NT2/D1 (cell line): Measurements from ENCODE around the gene CDC6.

ENCODE experiments used
- DNase-seq: peaks from one replicate; pipeline ENCODE4 v3.0.0-alpha.2; 2011; ENCODE audit warnings: low read depth, low spot score
- H3K27me3 ChIP-seq: 2 replicates; pipeline ENCODE4 v1.6.0; 2011; ENCODE audit warnings: mild to moderate bottlenecking; ENCODE audit not compliant: insufficient read length, insufficient read depth
- H3K36me3 ChIP-seq: 2 replicates; pipeline ENCODE4 v1.6.1; 2011; ENCODE audit warnings: mild to moderate bottlenecking, low read length, mixed read lengths; ENCODE audit not compliant: insufficient read depth, insufficient read length
- H3K4me1 ChIP-seq: 2 replicates; pipeline ENCODE4 v1.5.1; 2011; ENCODE audit not compliant: insufficient read depth, insufficient read length
- H3K4me3 ChIP-seq: 2 replicates; pipeline ENCODE4 v1.5.1; 2011; ENCODE audit warnings: low read depth; ENCODE audit not compliant: insufficient read length
- H3K9ac ChIP-seq: 2 replicates; pipeline ENCODE4 v1.6.0; 2011; ENCODE audit warnings: low read depth; ENCODE audit not compliant: insufficient read length
- H3K9me3 ChIP-seq: 2 replicates; pipeline ENCODE4 v1.5.1; 2011; ENCODE audit warnings: mild to moderate bottlenecking, low read length; ENCODE audit not compliant: insufficient read depth
- SUZ12 ChIP-seq: IDR thresholded peaks from 2 replicates; pipeline ENCODE4 v1.6.1; 2011; ENCODE audit not compliant: insufficient read length, insufficient read depth; ENCODE audit errors: extremely low read depth
- YY1 ChIP-seq: IDR thresholded peaks from 2 replicates; pipeline ENCODE4 v1.6.1; 2011; ENCODE audit not compliant: insufficient read length, insufficient read depth
- ZNF274 ChIP-seq: IDR thresholded peaks from 2 replicates; pipeline ENCODE4 v1.6.1; 2011; ENCODE audit warnings: mild to moderate bottlenecking, low read depth, low read length

The CDC6 gene

DNA sequence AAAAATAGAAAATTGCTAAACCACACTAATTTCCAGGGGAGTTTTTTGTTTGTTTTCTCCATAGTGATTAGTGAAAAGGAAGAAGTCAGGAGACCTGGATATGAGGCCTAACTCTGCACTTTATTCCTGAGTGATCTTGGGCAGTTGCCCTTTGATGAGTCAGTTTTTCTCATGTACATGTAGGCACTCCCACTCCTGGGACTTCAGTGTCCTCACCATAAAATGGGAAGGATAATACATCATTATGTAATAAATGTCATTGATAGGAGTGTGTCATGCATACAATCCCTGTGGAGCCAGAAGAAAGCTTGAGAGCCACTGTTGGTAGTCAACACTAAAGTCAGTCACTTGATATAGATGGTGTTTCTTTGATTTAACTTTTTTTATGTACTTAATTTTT lies 36.1 kb upstream of the CDC6 start:
- Histone ChIP-seq H3K4me1 (no peaks in the 10 kb centered on the region), H3K27me3 (no peaks in the 10 kb centered on the region), H3K9ac (no peak overlapping the region), H3K4me3 (no peak overlapping the region), H3K9me3 (no peaks in the 10 kb centered on the region), H3K36me3 (peaks cover 5% of the 10 kb centered on the region)
- DNase-seq = no peak
- TF ChIP-seq SUZ12 (no peak), ZNF274 (no peak), YY1 (no peak)

DNA sequence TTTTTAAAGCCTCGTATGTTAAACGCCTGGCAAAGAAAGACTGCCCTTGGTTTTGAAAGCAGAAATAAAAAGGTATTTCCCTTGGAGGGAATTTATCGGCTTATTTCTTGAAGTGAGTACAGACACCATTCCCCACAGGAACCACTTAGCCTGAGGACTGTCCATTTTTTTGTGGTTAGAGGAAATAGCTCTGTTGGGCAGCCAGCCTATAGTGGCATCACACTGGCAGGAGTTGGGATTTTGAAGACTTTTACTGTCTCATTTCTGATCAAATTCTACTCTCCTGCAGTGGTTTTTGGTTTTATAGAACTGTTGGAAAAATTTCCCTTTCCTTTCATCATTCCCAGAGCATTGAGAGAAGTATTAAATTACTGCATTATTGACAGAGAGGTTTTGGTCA lies 34.1 kb upstream of the CDC6 start:
- no peaks in the 10 kb centered on the region for H3K27me3 ChIP-seq
- H3K4me1 ChIP-seq = no peaks in the 10 kb centered on the region
- no peak for DNase-seq
- H3K4me3 ChIP-seq = no peak overlapping the region
- TF ChIP-seq SUZ12 (no peak), YY1 (no peak), ZNF274 (no peak)
- H3K9ac ChIP-seq = no peak overlapping the region
- peaks cover 23% of the 10 kb centered on the region for H3K36me3 ChIP-seq
- H3K9me3 ChIP-seq = no peaks in the 10 kb centered on the region

DNA sequence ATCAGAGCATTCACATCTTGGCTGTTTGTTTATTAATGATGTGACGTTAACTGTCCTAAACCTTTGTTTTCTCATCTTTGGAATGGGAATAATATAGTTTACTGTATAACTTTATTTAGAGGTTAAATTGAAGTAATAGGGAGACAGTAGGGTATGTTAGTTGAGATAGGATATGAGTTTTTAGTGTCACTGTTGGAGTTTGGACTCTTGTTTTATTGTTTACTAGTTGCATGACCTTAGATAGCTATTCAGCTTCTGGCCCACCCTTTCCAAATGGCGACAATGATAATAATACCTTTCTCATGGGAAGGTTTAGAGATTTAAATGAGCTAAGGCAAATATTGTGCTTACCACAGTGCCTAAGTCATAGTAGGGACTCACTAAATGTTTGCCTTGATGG lies 28.2 kb upstream of the CDC6 start:
- TF ChIP-seq ZNF274 (no peak), SUZ12 (no peak), YY1 (no peak)
- DNase-seq = no peak
- Histone ChIP-seq H3K27me3 (no peaks in the 10 kb centered on the region), H3K4me1 (peaks cover 3% of the 10 kb centered on the region), H3K36me3 (peaks cover 60% of the 10 kb centered on the region), H3K4me3 (no peak overlapping the region), H3K9me3 (no peaks in the 10 kb centered on the region), H3K9ac (no peak overlapping the region)

DNA sequence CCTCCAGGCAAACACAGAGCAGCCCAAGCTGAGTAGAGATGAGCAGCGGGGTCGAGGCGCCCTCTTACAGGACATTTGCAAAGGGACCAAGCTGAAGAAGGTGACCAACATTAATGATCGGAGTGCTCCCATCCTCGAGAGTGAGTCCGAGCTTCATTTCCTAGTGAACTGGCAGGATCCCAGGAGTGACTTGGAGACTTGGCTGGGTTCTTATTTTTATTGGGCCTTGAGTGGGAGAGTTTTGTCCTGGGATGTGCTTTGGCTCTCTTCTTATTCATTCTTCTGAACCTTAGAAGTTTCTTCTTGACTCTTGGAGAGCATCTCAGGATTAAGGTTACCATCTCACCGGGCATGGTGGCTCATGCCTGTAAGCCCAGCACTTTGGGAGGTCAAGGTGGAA lies 27.2 kb upstream of the CDC6 start:
- H3K9ac ChIP-seq = no peak overlapping the region
- H3K4me1 ChIP-seq = peaks cover 6% of the 10 kb centered on the region
- peaks cover 69% of the 10 kb centered on the region for H3K36me3 ChIP-seq
- DNase-seq = no peak
- no peaks in the 10 kb centered on the region for H3K27me3 ChIP-seq
- H3K4me3 ChIP-seq = no peak overlapping the region
- TF ChIP-seq YY1 (no peak), ZNF274 (no peak), SUZ12 (no peak)
- H3K9me3 ChIP-seq = no peaks in the 10 kb centered on the region

DNA sequence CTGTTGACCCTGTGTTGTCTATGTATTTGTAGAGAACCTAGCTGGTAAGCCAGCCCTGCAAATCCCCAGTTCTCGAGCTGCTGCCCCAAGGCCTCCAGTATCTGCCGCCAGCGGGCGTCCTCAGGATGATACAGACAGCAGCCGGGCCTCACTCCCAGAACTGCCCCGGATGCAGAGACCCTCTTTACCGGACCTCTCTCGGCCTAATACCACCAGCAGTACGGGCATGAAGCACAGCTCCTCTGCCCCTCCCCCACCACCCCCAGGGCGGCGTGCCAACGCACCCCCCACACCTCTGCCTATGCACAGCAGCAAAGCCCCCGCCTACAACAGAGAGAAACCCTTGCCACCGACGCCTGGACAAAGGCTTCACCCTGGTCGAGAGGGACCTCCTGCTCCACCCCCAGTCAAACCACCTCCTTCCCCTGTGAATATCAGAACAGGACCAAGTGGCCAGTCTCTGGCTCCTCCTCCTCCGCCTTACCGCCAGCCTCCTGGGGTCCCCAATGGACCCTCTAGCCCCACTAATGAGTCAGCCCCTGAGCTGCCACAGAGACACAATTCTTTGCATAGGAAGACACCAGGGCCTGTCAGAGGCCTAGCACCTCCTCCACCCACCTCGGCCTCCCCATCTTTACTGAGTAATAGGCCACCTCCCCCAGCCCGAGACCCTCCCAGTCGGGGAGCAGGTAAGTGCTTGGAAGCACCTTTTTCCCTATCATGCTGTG lies 23.1 kb upstream of the CDC6 start:
- no peak overlapping the region for H3K9ac ChIP-seq
- DNase-seq = no peak
- no peak for TF ChIP-seq SUZ12
- peaks cover 59% of the 10 kb centered on the region for H3K36me3 ChIP-seq
- H3K4me1 ChIP-seq = peaks cover 6% of the 10 kb centered on the region
- no peaks in the 10 kb centered on the region for H3K27me3 ChIP-seq
- H3K4me3 ChIP-seq = no peak overlapping the region
- no peaks in the 10 kb centered on the region for H3K9me3 ChIP-seq

DNA sequence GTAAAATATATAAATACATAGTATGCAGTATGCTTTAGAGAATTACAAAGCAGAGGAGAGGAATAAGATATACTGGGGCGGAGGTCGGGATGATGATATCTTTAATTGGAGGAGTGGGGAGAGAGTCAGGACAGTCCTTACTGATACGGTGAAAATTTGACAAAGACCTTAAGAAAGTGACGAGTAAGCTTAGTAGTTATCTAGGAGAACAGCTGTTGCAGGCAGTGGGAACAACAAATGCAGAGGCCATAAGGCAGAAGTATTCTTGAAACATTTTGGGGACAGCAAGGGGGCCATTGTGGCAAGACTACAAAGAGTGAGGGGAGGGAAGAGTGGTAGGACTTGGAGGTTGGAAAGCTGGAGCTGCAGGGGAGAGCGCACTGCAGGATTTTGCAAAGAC lies 22.3 kb upstream of the CDC6 start:
- H3K4me1 ChIP-seq = peaks cover 6% of the 10 kb centered on the region
- no peak for DNase-seq
- H3K4me3 ChIP-seq = no peak overlapping the region
- no peaks in the 10 kb centered on the region for H3K27me3 ChIP-seq
- H3K36me3 ChIP-seq = peaks cover 56% of the 10 kb centered on the region
- H3K9me3 ChIP-seq = no peaks in the 10 kb centered on the region
- no peak for TF ChIP-seq SUZ12
- TF ChIP-seq YY1 = no peak
- TF ChIP-seq ZNF274 = no peak
- H3K9ac ChIP-seq = no peak overlapping the region

DNA sequence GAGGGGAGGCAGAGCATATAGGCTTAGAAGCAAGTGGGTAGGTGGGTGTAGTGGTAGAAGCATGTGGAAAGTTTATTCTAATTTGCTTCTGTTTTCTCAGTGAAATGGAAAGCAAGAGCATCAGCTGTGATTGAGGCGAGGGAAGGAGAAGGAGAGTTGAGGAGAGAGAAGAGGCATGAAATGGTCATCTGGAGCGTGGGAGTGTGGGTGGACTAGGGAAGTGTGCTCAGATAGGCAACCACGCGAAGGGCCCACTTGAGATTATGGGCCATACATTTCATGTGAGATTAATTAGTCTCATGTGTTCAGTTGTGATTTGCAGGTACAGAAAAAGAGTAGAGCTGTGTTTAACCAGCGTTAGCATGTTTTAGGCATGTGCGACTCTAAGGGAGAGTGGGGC lies 20.8 kb upstream of the CDC6 start:
- Histone ChIP-seq H3K4me3 (no peak overlapping the region), H3K4me1 (peaks cover 6% of the 10 kb centered on the region), H3K9me3 (no peaks in the 10 kb centered on the region), H3K36me3 (peaks cover 55% of the 10 kb centered on the region), H3K27me3 (no peaks in the 10 kb centered on the region), H3K9ac (no peak overlapping the region)
- TF ChIP-seq SUZ12 (no peak), YY1 (no peak), ZNF274 (no peak)
- DNase-seq = no peak
